ENCODE data around the gene LRRC4C. TPM values are rescaled to one million over a fixed set of nuclear protein-coding genes. Genes with fewer than 3 reads are reported as not detected.

The LRRC4C gene
- total RNA-seq, 1 experiment from 2014 or later, result not detected

- CTCF ChIA-PET, result no interaction called here
- Mint-ChIP-seq H3K27me3 (ENCODE audit: unreplicated experiment) (no peaks in the 10 kb centered on the region), H3K9me3 (ENCODE audit: low read depth, unreplicated experiment) (peaks cover 15% of the 10 kb centered on the region), H3K27ac (ENCODE audit: unreplicated experiment) (no peak overlapping the region), H3K36me3 (ENCODE audit: insufficient read depth, unreplicated experiment) (no peaks in the 10 kb centered on the region), H3K4me3 (ENCODE audit: low read depth, unreplicated experiment) (no peak overlapping the region), H3K4me1 (ENCODE audit: low read depth, unreplicated experiment) (no peaks in the 10 kb centered on the region)
- no TSS peak for BruUV-seq (replicated peaks)
- TF ChIP-seq CTCF (IDR thresholded peaks at IDR 0.05; ENCODE audit: unreplicated experiment), result no peak
- intact Hi-C loops (cut with micrococcal nuclease; ENCODE audit: unreplicated experiment), result no loop called here
- DNase-seq, result no peak
Observed at GRCh38 chr11:40140560-40140959, 1318.9 kb downstream of the LRRC4C start.

DNA sequence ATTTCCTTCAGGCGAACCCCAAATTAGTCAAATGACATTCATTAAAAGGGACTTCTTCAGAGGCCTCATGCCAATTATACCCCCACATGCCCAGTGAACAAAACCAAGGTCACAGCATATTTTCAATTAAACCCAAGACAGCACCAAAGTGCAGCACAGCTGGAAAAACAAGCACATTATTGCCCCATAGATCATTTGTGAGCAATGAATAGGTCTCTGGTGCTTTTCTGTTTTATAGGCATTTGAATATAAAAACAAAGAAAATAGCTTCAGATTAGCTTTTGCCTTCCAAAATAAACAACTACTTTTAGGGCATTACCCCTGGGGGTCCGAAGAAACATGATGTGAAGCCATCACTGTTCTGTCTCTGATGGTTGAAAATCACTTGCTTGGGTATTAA is 1319.9 kb downstream of the LRRC4C start:
- BruUV-seq (replicated peaks), result no TSS peak

DNA sequence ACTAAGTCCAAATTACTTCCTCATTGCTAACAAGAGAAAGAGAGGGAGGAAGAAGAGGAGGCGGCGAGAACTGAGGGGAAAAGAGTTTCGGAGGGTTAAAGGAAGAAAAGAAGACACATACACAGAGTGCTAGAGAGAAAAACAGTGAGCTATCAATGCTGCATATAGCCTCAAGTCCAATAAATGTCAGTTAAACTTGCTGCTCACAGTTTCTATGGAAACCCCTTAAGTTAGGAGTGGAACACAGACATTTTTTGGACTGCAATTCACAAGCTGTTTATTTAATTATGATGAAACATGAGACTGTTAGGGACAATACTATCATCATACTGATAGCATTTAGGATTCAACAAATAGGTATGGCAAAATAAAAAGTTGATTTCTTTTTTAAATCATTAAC is 1320.4 kb downstream of the LRRC4C start:
- no peak for DNase-seq
- intact Hi-C loops (cut with micrococcal nuclease; ENCODE audit: unreplicated experiment), result no loop called here
- H3K9me3 Mint-ChIP-seq (ENCODE audit: low read depth, unreplicated experiment), result peaks cover 15% of the 10 kb centered on the region
- BruUV-seq (replicated peaks), result no TSS peak
- no peaks in the 10 kb centered on the region for H3K4me1 Mint-ChIP-seq (ENCODE audit: low read depth, unreplicated experiment)
- H3K27me3 Mint-ChIP-seq (ENCODE audit: unreplicated experiment), result no peaks in the 10 kb centered on the region
- no peak overlapping the region for H3K4me3 Mint-ChIP-seq (ENCODE audit: low read depth, unreplicated experiment)
- H3K27ac Mint-ChIP-seq (ENCODE audit: unreplicated experiment), result no peak overlapping the region
- CTCF ChIA-PET, result no interaction called here
- TF ChIP-seq CTCF (IDR thresholded peaks at IDR 0.05; ENCODE audit: unreplicated experiment), result no peak
- no peaks in the 10 kb centered on the region for H3K36me3 Mint-ChIP-seq (ENCODE audit: insufficient read depth, unreplicated experiment)

More for the DNA sequence above, 1319.9 kb downstream of the LRRC4C start:
- Mint-ChIP-seq H3K36me3 (ENCODE audit: insufficient read depth, unreplicated experiment) (no peaks in the 10 kb centered on the region), H3K4me3 (ENCODE audit: low read depth, unreplicated experiment) (no peak overlapping the region), H3K27me3 (ENCODE audit: unreplicated experiment) (no peaks in the 10 kb centered on the region), H3K4me1 (ENCODE audit: low read depth, unreplicated experiment) (no peaks in the 10 kb centered on the region), H3K9me3 (ENCODE audit: low read depth, unreplicated experiment) (peaks cover 15% of the 10 kb centered on the region), H3K27ac (ENCODE audit: unreplicated experiment) (no peak overlapping the region)
- TF ChIP-seq CTCF (IDR thresholded peaks at IDR 0.05; ENCODE audit: unreplicated experiment), result no peak
- intact Hi-C loops (cut with micrococcal nuclease; ENCODE audit: unreplicated experiment), result no loop called here
- DNase-seq, result no peak
- CTCF ChIA-PET, result no interaction called here

DNA sequence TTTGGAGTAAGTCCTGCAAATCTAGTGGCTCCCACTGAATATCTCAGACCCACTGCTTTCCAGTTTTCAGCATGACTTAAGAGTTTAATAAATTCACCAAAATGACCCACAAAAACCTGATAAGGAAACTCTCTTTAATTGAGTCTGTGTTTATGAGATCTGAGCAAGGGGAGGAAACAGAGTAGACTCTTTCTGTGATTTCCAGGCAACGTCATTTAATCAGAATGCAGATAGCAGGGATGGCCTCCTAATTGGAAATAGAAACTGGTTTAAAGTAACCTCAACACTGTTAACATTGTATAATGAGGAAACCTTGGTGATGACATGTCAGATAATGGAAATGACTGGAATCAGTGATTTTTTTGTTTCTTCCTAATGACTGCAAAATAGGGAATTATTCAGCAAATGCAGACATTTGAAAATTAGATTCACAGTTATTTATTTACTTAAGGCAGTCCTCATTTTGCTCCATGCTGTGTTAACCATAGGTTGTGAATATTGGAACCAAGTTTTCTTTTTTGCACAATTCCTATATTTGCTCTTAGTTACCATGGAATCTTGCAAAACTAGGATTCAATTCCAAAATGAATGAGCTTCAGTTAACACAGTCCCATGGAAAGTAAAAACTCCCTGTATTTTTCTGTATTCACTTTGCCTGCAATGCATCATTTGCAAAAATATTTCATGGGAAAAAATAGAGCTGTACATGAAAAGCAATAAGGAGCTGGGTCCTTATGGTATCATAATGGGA is 1324.5 kb downstream of the LRRC4C start:
- Mint-ChIP-seq H3K36me3 (ENCODE audit: insufficient read depth, unreplicated experiment) (no peaks in the 10 kb centered on the region), H3K27me3 (ENCODE audit: unreplicated experiment) (no peaks in the 10 kb centered on the region), H3K27ac (ENCODE audit: unreplicated experiment) (no peak overlapping the region), H3K4me1 (ENCODE audit: low read depth, unreplicated experiment) (no peaks in the 10 kb centered on the region), H3K9me3 (ENCODE audit: low read depth, unreplicated experiment) (peaks cover 19% of the 10 kb centered on the region), H3K4me3 (ENCODE audit: low read depth, unreplicated experiment) (no peak overlapping the region)
- no TSS peak for BruUV-seq (replicated peaks)
- no peak for DNase-seq
- CTCF ChIA-PET, result no interaction called here
- intact Hi-C loops (cut with micrococcal nuclease; ENCODE audit: unreplicated experiment), result no loop called here
- no peak for TF ChIP-seq CTCF (IDR thresholded peaks at IDR 0.05; ENCODE audit: unreplicated experiment)
